IPS-15b (cell line): ENCODE measurements around the gene TMEM141.
"Not testable (repeated sequence)": the region's sequence is repeated elsewhere in the genome, so short reads cannot be mapped to it uniquely, and the experiment has no call there.

Experiments used
- H3K27me3 ChIP-seq: one replicate; pipeline ENCODE4 v1.6.1; 2013; ENCODE audit warnings: low read length; ENCODE audit not compliant: control insufficient read depth, insufficient read depth
- H3K36me3 ChIP-seq: one replicate; pipeline ENCODE4 v1.6.1; 2013; ENCODE audit warnings: low read length; ENCODE audit not compliant: control insufficient read depth, insufficient read depth
- H3K4me1 ChIP-seq: one replicate; pipeline ENCODE4 v1.6.1; 2013; ENCODE audit warnings: mild to moderate bottlenecking, low read length; ENCODE audit not compliant: control insufficient read depth, insufficient read depth
- H3K4me3 ChIP-seq: one replicate; pipeline ENCODE4 v1.5.1; 2013; ENCODE audit warnings: low read depth, low read length
- H3K9ac ChIP-seq: one replicate; pipeline ENCODE4 v1.6.1; 2013; ENCODE audit warnings: low read depth, mild to moderate bottlenecking, low read length
- H3K9me3 ChIP-seq: one replicate; pipeline ENCODE4 v1.6.1; 2013; ENCODE audit warnings: mild to moderate bottlenecking, low read length; ENCODE audit not compliant: control insufficient read depth, insufficient read depth

The TMEM141 gene

GRCh38 chr9:136748666-136749611 lies 42.2 kb upstream of the TMEM141 start:
- Histone ChIP-seq H3K4me1 (no peaks in the 10 kb centered on the region), H3K27me3 (no peaks in the 10 kb centered on the region), H3K9ac (no peak overlapping the region), H3K36me3 (no peaks in the 10 kb centered on the region), H3K4me3 (no peak overlapping the region), H3K9me3 (no peaks in the 10 kb centered on the region)

- no peak overlapping the region for H3K9ac ChIP-seq
Measured at GRCh38 chr9:136750526-136750925, 40.6 kb upstream of the TMEM141 start.

GRCh38 chr9:136751244-136751643 lies 39.9 kb upstream of the TMEM141 start:
- Histone ChIP-seq H3K27me3 (no peaks in the 10 kb centered on the region), H3K4me1 (no peaks in the 10 kb centered on the region), H3K36me3 (no peaks in the 10 kb centered on the region), H3K9ac (no peak overlapping the region), H3K4me3 (no peak overlapping the region), H3K9me3 (no peaks in the 10 kb centered on the region)

More at GRCh38 chr9:136750526-136750925, 40.6 kb upstream of the TMEM141 start:
- Histone ChIP-seq H3K36me3 (no peaks in the 10 kb centered on the region), H3K4me1 (no peaks in the 10 kb centered on the region), H3K27me3 (no peaks in the 10 kb centered on the region), H3K4me3 (no peak overlapping the region), H3K9me3 (no peaks in the 10 kb centered on the region)

- Histone ChIP-seq H3K36me3 (no peaks in the 10 kb centered on the region), H3K27me3 (no peaks in the 10 kb centered on the region), H3K9me3 (no peaks in the 10 kb centered on the region), H3K9ac (no peak overlapping the region), H3K4me3 (no peak overlapping the region), H3K4me1 (no peaks in the 10 kb centered on the region)
Measured at GRCh38 chr9:136751814-136752213, 39.3 kb upstream of the TMEM141 start.

- Histone ChIP-seq H3K4me1 (no peaks in the 10 kb centered on the region), H3K9ac (no peak overlapping the region), H3K27me3 (no peaks in the 10 kb centered on the region), H3K4me3 (no peak overlapping the region), H3K9me3 (no peaks in the 10 kb centered on the region), H3K36me3 (no peaks in the 10 kb centered on the region)
Measured at GRCh38 chr9:136753371-136754058, 37.6 kb upstream of the TMEM141 start.

- Histone ChIP-seq H3K9ac (no peak overlapping the region), H3K36me3 (no peaks in the 10 kb centered on the region), H3K27me3 (no peaks in the 10 kb centered on the region), H3K4me3 (no peak overlapping the region), H3K4me1 (no peaks in the 10 kb centered on the region), H3K9me3 (no peaks in the 10 kb centered on the region)
Measured at GRCh38 chr9:136754059-136754572, 37.0 kb upstream of the TMEM141 start.

DNA sequence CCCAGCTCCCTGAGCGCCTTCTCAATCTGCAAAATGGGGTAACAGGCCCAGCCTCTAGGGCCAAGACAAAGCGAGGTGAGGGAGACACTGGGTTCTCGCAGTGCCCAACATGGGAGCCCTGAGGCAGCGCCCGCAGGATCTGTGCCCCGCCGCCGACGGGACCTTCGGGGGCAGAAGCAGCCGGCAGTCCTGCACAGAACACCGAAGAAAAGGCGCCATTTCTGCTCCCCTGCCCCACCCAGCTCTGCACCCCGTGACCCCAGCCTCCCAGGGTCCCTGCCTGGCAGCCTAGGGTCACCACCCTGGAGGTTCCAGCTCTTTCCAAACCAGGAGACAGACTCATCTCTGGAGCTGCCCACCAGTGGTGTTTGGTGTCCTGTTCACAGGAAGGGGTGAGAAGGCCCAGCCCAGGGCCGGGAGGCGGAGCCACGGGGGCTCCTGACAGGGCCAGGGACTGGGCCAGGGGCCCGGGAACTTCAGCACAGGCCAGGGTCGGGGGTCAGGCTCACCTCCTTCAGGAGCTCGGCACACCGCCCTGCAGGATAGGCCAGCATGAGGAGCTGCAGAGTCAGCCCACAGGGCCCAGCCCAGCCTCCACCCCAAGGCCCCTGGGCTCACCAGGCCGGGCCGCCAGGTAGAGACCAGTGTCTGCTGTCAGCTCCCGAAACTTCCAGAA lies 36.4 kb upstream of the TMEM141 start:
- Histone ChIP-seq H3K27me3 (no peaks in the 10 kb centered on the region), H3K36me3 (no peaks in the 10 kb centered on the region), H3K4me3 (no peak overlapping the region), H3K9me3 (no peaks in the 10 kb centered on the region), H3K9ac (no peak overlapping the region), H3K4me1 (no peaks in the 10 kb centered on the region)

- H3K36me3 ChIP-seq, H3K4me1 ChIP-seq, H3K9ac ChIP-seq, H3K27me3 ChIP-seq, H3K9me3 ChIP-seq, H3K4me3 ChIP-seq: not testable (repeated sequence)
Measured at GRCh38 chr9:136755302-136756133, 35.6 kb upstream of the TMEM141 start.

GRCh38 chr9:136756134-136756438 lies 35.1 kb upstream of the TMEM141 start:
- no peaks in the 10 kb centered on the region for H3K4me1 ChIP-seq
- no peaks in the 10 kb centered on the region for H3K27me3 ChIP-seq
- no peak overlapping the region for H3K9ac ChIP-seq
- no peaks in the 10 kb centered on the region for H3K9me3 ChIP-seq
- H3K36me3 ChIP-seq, result no peaks in the 10 kb centered on the region
- H3K4me3 ChIP-seq, result no peak overlapping the region

- no peaks in the 10 kb centered on the region for H3K36me3 ChIP-seq
- H3K4me3 ChIP-seq, result no peak overlapping the region
- H3K4me1 ChIP-seq, result no peaks in the 10 kb centered on the region
- H3K27me3 ChIP-seq, result no peaks in the 10 kb centered on the region
- no peaks in the 10 kb centered on the region for H3K9me3 ChIP-seq
- H3K9ac ChIP-seq, result no peak overlapping the region
Measured at GRCh38 chr9:136756836-136757235, 34.3 kb upstream of the TMEM141 start.

DNA sequence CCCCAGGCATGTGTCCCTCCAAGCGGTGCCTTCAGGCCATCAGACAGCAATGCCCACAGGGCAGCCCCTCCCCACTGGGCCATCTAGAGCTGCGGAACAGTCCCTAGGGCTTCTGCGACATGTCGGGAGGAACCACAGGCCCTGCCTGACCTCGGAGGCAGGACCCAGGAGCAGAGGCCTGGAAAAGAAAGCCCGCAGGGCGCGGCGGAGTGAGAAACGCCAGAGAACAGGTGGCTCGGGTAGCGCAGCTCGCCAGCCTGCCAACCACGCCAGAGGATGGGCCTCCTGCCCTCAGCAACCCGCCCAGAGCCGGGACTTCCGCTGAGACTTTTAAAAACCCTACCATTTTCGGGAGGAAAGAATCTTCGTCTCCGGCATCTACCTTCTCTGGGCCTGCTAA lies 33.8 kb upstream of the TMEM141 start:
- H3K9ac ChIP-seq, result no peak overlapping the region
- no peaks in the 10 kb centered on the region for H3K36me3 ChIP-seq
- peaks cover 2% of the 10 kb centered on the region for H3K4me1 ChIP-seq
- H3K9me3 ChIP-seq, result no peaks in the 10 kb centered on the region
- H3K4me3 ChIP-seq, result no peak overlapping the region
- H3K27me3 ChIP-seq, result no peaks in the 10 kb centered on the region
